Breast epithelium (tissue), 4 donors: ENCODE results near the gene SLC4A2. TPM values are rescaled to one million over a fixed set of nuclear protein-coding genes. Genes with fewer than 3 reads are reported as not detected.
A peak's percentile ranks its signal among the peaks of the same experiment; 100 is the strongest.

ENCODE experiments used
- DNase-seq, 2 donors: peaks; one replicate each; pipeline ENCODE4 v3.0.0-alpha.2; 2019; ENCODE audit warnings: low spot score in 2 of 2
- H3K27ac ChIP-seq, 2 donors: fragments of 200-600 bp; sonication (generic) in 1 of 2; one replicate each; pipeline ENCODE4 v1.5.1; 2016 to 2019; ENCODE audit warnings: mild to moderate bottlenecking in 1 of 2
- H3K27me3 ChIP-seq, 2 donors: fragments of 200-600 bp; sonication (generic) in 1 of 2; one replicate each; pipeline versions ENCODE4 v1.5.1 to v1.6.0; 2017 to 2019; ENCODE audit warnings: control low read depth in 1 of 2, mild to moderate bottlenecking in 1 of 2
- H3K36me3 ChIP-seq: fragments of 200-600 bp; one replicate; pipeline ENCODE4 v1.5.1; 2019
- H3K4me1 ChIP-seq, 2 donors: fragments of 200-600 bp; sonication (generic); one replicate each; pipeline ENCODE4 v1.5.1; 2016 to 2019; ENCODE audit warnings: control low read depth in 1 of 2
- H3K4me3 ChIP-seq, 3 donors: fragments of 200-600 bp; sonication (generic); 1 replicate in 2 of 3; 2 replicates in 1 of 3; pipeline ENCODE4 v1.5.1; 2016 to 2019; ENCODE audit warnings: mild to moderate bottlenecking in 3 of 3, moderate library complexity in 2 of 3
- H3K9me3 ChIP-seq, 2 donors: fragments of 200-600 bp; sonication (generic) in 1 of 2; one replicate each; pipeline ENCODE4 v1.5.1; 2016 to 2019; ENCODE audit warnings: control low read depth in 1 of 2
- POLR2A ChIP-seq: fragments of 450-650 bp; IDR thresholded peaks from one replicate; pipeline ENCODE4 v1.6.1; 2016; ENCODE audit warnings: antibody characterized with exemption, mild to moderate bottlenecking, moderate library complexity
- POLR2AphosphoS5 ChIP-seq, 3 donors: sonication (generic); formaldehyde crosslinking; IDR thresholded peaks; one replicate each; pipeline ENCODE4 v1.6.1; 2017; ENCODE audit warnings: antibody characterized with exemption in 3 of 3
- intact Hi-C: fragments of 100-400 bp; cut with DNase I; formaldehyde crosslinking; loops from one replicate; pipeline ENCODE4 v1.15.1; 2023; ENCODE audit warnings: low total_unique reads
- total RNA-seq, 3 donors: library from RNA; depleted of rRNA; stranded (reverse); fragments of >200 nt; gene quantifications; one replicate each; pipeline ENCODE4 v1.1.0, GENCODE V29; 2016
- TF ChIP-seq, protein P1 (sequence below), 3 donors: fragments of 450-650 bp; IDR thresholded peaks; one replicate each; pipeline ENCODE4 v1.5.1; 2016 to 2017; ENCODE audit warnings: antibody characterized with exemption in 3 of 3, mild to moderate bottlenecking in 3 of 3, moderate library complexity in 3 of 3

The SLC4A2 gene
- total RNA-seq, 3 donors from 2014 or later, result 83.2 to 101 (median 92.8) TPM

DNA sequence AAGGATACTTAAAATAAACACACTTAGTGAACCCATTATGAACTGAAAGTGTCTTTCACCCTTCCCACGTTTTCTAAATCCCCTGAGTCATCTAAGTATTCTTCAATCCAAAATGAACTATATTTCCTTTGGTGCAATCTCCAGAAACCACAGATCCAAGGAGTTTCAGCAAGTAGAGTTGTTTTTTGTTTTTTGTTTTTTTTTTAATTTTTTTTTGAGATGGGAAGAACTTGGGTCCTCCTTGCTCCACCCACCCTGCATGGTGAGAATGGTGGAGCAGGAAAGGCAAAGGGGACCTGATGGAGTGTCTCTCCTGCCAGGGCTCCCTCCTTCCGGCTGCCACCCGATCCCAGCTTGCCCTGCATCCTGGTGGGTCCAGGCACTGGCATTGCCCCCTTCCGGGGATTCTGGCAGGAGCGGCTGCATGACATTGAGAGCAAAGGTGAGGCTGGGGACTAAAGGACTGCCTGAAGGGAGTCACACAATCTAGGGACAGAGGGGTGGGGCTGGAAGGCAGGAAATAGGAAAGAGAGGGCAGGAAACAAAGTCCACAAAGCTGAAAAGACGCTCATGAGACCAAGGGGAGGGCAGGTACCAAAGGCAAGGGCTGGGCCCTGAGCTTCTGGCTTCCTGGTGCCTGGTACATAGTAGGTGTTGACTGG lies 47.2 kb upstream of the SLC4A2 start:
- H3K9me3 ChIP-seq, result no peaks in the 10 kb centered on the region
- no peaks in the 10 kb centered on the region for H3K36me3 ChIP-seq
- H3K4me1 ChIP-seq, result no peaks in the 10 kb centered on the region
- TF ChIP-seq POLR2AphosphoS5 (IDR thresholded peaks at IDR 0.05), result no peak
- no peak for TF ChIP-seq POLR2A
- TF ChIP-seq, protein P1, sequence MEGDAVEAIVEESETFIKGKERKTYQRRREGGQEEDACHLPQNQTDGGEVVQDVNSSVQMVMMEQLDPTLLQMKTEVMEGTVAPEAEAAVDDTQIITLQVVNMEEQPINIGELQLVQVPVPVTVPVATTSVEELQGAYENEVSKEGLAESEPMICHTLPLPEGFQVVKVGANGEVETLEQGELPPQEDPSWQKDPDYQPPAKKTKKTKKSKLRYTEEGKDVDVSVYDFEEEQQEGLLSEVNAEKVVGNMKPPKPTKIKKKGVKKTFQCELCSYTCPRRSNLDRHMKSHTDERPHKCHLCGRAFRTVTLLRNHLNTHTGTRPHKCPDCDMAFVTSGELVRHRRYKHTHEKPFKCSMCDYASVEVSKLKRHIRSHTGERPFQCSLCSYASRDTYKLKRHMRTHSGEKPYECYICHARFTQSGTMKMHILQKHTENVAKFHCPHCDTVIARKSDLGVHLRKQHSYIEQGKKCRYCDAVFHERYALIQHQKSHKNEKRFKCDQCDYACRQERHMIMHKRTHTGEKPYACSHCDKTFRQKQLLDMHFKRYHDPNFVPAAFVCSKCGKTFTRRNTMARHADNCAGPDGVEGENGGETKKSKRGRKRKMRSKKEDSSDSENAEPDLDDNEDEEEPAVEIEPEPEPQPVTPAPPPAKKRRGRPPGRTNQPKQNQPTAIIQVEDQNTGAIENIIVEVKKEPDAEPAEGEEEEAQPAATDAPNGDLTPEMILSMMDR (IDR thresholded peaks at IDR 0.05), result no peak
- H3K4me3 ChIP-seq, result no peak overlapping the region
- intact Hi-C loops, result loop anchor here (10.0 kb wide), 1 partner anchor 103 kb away; no protein-coding TSS in a partner anchor
- peaks cover 2 to 52% of the 10 kb centered on the region in 2 donors for H3K27me3 ChIP-seq
- H3K27ac ChIP-seq, result peak overlapping the region in 1 of 2 donors; percentile 0
- no peak for DNase-seq

DNA sequence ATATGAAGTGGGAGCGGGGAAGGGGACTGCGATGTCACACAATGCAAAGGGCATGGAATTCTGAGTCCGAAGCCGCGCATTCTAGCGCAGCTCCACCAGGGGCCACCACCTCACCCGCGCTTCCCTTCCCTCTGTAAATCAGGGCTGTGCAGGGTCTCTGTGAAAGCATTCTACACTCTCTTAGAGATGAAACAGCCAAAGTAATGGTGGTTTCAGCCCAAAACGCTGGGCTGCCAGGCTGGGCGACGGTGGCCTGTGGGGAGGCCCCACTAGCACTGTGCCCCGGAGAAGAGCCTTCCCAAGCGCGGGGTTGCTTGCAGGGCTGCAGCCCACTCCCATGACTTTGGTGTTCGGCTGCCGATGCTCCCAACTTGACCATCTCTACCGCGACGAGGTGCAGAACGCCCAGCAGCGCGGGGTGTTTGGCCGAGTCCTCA lies 46.5 kb upstream of the SLC4A2 start:
- no peak for DNase-seq

DNA sequence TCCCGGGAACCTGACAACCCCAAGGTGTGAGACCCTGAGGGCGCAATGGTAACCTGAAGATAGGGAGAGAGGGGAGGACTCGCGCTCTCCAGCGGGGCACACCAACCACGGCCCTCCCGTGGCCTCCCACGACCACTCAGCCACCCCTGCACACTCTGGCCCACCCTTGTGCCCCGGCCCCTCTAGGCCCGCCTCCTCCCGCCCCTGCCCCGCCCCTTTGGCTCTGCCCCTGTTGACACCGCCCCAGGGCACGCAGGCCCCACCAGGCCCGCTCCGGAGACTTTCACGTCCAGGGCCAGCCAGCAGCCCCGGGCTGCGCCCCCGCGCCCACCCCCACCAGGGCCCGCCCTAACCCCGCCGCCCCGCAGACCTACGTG lies 46.0 kb upstream of the SLC4A2 start:
- peaks cover 3 to 63% of the 10 kb centered on the region in 2 donors for H3K27me3 ChIP-seq
- no peaks in the 10 kb centered on the region for H3K36me3 ChIP-seq
- peaks cover 2 to 6% of the 10 kb centered on the region in 2 donors for H3K4me1 ChIP-seq
- DNase-seq, result no peak
- TF ChIP-seq POLR2A, result no peak
- TF ChIP-seq, protein P1 (IDR thresholded peaks at IDR 0.05), result no peak
- TF ChIP-seq POLR2AphosphoS5 (IDR thresholded peaks at IDR 0.05), result no peak
- peak overlapping the region; percentile 9 to 67 (median 47) for H3K4me3 ChIP-seq
- intact Hi-C loops, result loop anchor here (10.0 kb wide), 1 partner anchor 101 kb away; no protein-coding TSS in a partner anchor
- H3K27ac ChIP-seq, result peak overlapping the region in 1 of 2 donors; percentile 14
- no peaks in the 10 kb centered on the region for H3K9me3 ChIP-seq

More for the DNA sequence above, 46.5 kb upstream of the SLC4A2 start:
- peaks cover 2 to 59% of the 10 kb centered on the region in 2 donors for H3K27me3 ChIP-seq
- H3K4me3 ChIP-seq, result peak overlapping the region in 2 of 3 donors; percentile 47 to 67
- intact Hi-C loops, result loop anchor here (10.0 kb wide), 1 partner anchor 102 kb away; no protein-coding TSS in a partner anchor
- H3K36me3 ChIP-seq, result no peaks in the 10 kb centered on the region
- H3K27ac ChIP-seq, result peak overlapping the region in 1 of 2 donors; percentile 14
- H3K9me3 ChIP-seq, result no peaks in the 10 kb centered on the region
- no peak for TF ChIP-seq POLR2A
- TF ChIP-seq, protein P1 (IDR thresholded peaks at IDR 0.05), result peak in 2 of 3 donors; percentile 33 to 40
- H3K4me1 ChIP-seq, result peaks cover 0 to 2% of the 10 kb centered on the region in 2 donors

DNA sequence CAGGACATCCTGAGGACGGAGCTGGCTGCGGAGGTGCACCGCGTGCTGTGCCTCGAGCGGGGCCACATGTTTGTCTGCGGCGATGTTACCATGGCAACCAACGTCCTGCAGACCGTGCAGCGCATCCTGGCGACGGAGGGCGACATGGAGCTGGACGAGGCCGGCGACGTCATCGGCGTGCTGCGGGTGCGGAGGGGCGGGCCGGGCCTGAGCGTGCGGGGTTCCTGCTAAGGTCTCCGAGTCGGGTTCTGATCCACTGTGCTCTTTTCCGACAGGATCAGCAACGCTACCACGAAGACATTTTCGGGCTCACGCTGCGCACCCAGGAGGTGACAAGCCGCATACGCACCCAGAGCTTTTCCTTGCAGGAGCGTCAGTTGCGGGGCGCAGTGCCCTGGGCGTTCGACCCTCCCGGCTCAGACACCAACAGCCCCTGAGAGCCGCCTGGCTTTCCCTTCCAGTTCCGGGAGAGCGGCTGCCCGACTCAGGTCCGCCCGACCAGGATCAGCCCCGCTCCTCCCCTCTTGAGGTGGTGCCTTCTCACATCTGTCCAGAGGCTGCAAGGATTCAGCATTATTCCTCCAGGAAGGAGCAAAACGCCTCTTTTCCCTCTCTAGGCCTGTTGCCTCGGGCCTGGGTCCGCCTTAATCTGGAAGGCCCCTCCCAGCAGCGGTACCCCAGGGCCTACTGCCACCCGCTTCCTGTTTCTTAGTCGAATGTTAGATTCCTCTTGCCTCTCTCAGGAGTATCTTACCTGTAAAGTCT lies 45.5 kb upstream of the SLC4A2 start:
- intact Hi-C loops, result loop anchor here (10.0 kb wide), 1 partner anchor 101 kb away; no protein-coding TSS in a partner anchor
- Histone ChIP-seq H3K27ac (peak overlapping the region in 1 of 2 donors; percentile 21), H3K9me3 (no peaks in the 10 kb centered on the region), H3K36me3 (no peaks in the 10 kb centered on the region), H3K4me1 (peaks cover 7 to 8% of the 10 kb centered on the region in 2 donors), H3K27me3 (peaks cover 6 to 63% of the 10 kb centered on the region in 2 donors), H3K4me3 (peak overlapping the region; percentile 9 to 67 (median 47))
- peak; percentile 72 for DNase-seq
- TF ChIP-seq, protein P1 (IDR thresholded peaks at IDR 0.05), result peak in 1 of 3 donors; percentile 20
- TF ChIP-seq POLR2AphosphoS5 (IDR thresholded peaks at IDR 0.05), result no peak
- TF ChIP-seq POLR2A, result no peak
